HepG2 (cell line): Measurements from ENCODE around the gene ACOX3. TPM values are rescaled to one million over a fixed set of nuclear protein-coding genes. Genes with fewer than 3 reads are reported as not detected.
A peak's percentile ranks its signal among the peaks of the same experiment; 100 is the strongest.

ENCODE experiments used
- CHD2 ChIP-seq: IDR thresholded peaks from 2 replicates; pipeline ENCODE4 v1.6.1; 2011; ENCODE audit warnings: low read depth, low read length, improper control_type of control experiment
- ELF4 ChIP-seq: sonication (generic); formaldehyde crosslinking; IDR thresholded peaks from 2 replicates; pipeline ENCODE4 v1.5.0; 2020; ENCODE audit warnings: missing genetic modification reagents, mild to moderate bottlenecking, moderate library complexity, borderline replicate concordance
- ELK4 ChIP-seq: sonication (generic); formaldehyde crosslinking; IDR thresholded peaks from 2 replicates; pipeline ENCODE4 v1.9.0; 2021; ENCODE audit warnings: missing genetic modification reagents, borderline replicate concordance
- ERF ChIP-seq: IDR thresholded peaks from 2 replicates; pipeline ENCODE4 v1.6.1; 2018; ENCODE audit warnings: missing biosample characterization, missing genetic modification reagents
- HDAC1 ChIP-seq: sonication (generic); formaldehyde crosslinking; IDR thresholded peaks from 2 replicates; pipeline ENCODE4 v1.5.1; 2020; ENCODE audit warnings: mild to moderate bottlenecking, missing genetic modification reagents
- HNF1B ChIP-seq: sonication (generic); formaldehyde crosslinking; IDR thresholded peaks from 2 replicates; pipeline ENCODE4 v1.5.1; 2020; ENCODE audit warnings: mild to moderate bottlenecking, moderate library complexity, missing genetic modification reagents
- ISX ChIP-seq: sonication (generic); formaldehyde crosslinking; conservative IDR thresholded peaks from 2 replicates; pipeline ENCODE4 v1.5.0; 2020; ENCODE audit warnings: missing genetic modification reagents
- JUNB ChIP-seq: sonication (generic); formaldehyde crosslinking; IDR thresholded peaks from 2 replicates; pipeline ENCODE4 v1.8.0; 2022; ENCODE audit warnings: missing genetic modification reagents, mild to moderate bottlenecking, borderline replicate concordance
- NAIF1 ChIP-seq: sonication (generic); formaldehyde crosslinking; IDR thresholded peaks from 2 replicates; pipeline ENCODE4 v1.5.0; 2020; ENCODE audit warnings: mild to moderate bottlenecking, missing genetic modification reagents, borderline replicate concordance
- NKX3-1 ChIP-seq: sonication (generic); formaldehyde crosslinking; IDR thresholded peaks from 2 replicates; pipeline ENCODE4 v1.5.0; 2020; ENCODE audit warnings: missing genetic modification reagents
- REXO4 ChIP-seq: sonication (generic); formaldehyde crosslinking; IDR thresholded peaks from 2 replicates; pipeline ENCODE4 v1.8.0; 2022; ENCODE audit warnings: missing genetic modification reagents, mild to moderate bottlenecking, borderline replicate concordance
- YEATS4 ChIP-seq: sonication (generic); formaldehyde crosslinking; IDR thresholded peaks from 2 replicates; pipeline ENCODE4 v1.4.0; 2020; ENCODE audit warnings: missing genetic modification reagents, borderline replicate concordance
- ZBTB34 ChIP-seq: sonication (generic); formaldehyde crosslinking; IDR thresholded peaks from 2 replicates; pipeline ENCODE4 v1.8.0; 2022; ENCODE audit warnings: mild to moderate bottlenecking, missing genetic modification reagents
- ZNF143 ChIP-seq: sonication (generic); formaldehyde crosslinking; IDR thresholded peaks from 2 replicates; pipeline ENCODE4 v1.4.0; 2020; ENCODE audit warnings: missing genetic modification reagents
- ZNF263 ChIP-seq: sonication (generic); formaldehyde crosslinking; IDR thresholded peaks from 2 replicates; pipeline ENCODE4 v1.4.0; 2020; ENCODE audit warnings: missing genetic modification reagents
- ZNF451 ChIP-seq: sonication (generic); formaldehyde crosslinking; IDR thresholded peaks from 2 replicates; pipeline ENCODE4 v1.5.0; 2020; ENCODE audit warnings: mild to moderate bottlenecking, missing genetic modification reagents
- ZNF512 ChIP-seq: sonication (generic); formaldehyde crosslinking; IDR thresholded peaks from 2 replicates; pipeline ENCODE4 v1.4.0; 2020; ENCODE audit warnings: mild to moderate bottlenecking, missing genetic modification reagents
- ZNF737 ChIP-seq: sonication (generic); formaldehyde crosslinking; IDR thresholded peaks from 2 replicates; pipeline ENCODE4 v1.5.0; 2020; ENCODE audit warnings: missing genetic modification reagents, mild to moderate bottlenecking, borderline replicate concordance
- ZNF772 ChIP-seq: sonication (generic); formaldehyde crosslinking; IDR thresholded peaks from 2 replicates; pipeline ENCODE4 v1.5.0; 2020; ENCODE audit warnings: mild to moderate bottlenecking, missing genetic modification reagents
- ZSCAN20 ChIP-seq: sonication (generic); formaldehyde crosslinking; IDR thresholded peaks from 2 replicates; pipeline ENCODE4 v1.4.0; 2020; ENCODE audit warnings: missing genetic modification reagents, mild to moderate bottlenecking, borderline replicate concordance
- ZSCAN5A ChIP-seq: sonication (generic); formaldehyde crosslinking; IDR thresholded peaks from 2 replicates; pipeline ENCODE4 v1.8.0; 2022; ENCODE audit warnings: mild to moderate bottlenecking, missing genetic modification reagents, borderline replicate concordance
- ZZZ3 ChIP-seq: sonication (generic); formaldehyde crosslinking; IDR thresholded peaks from 2 replicates; pipeline ENCODE4 v1.4.0; 2020; ENCODE audit warnings: missing genetic modification reagents, mild to moderate bottlenecking, borderline replicate concordance
- polyA plus RNA-seq, 8 experiments: library from polyadenylated mRNA; depleted of rRNA in 3 of 8; stranded (reverse) in 7 of 8; unstranded in 1 of 8; fragments of >200 nt; fragmentation: Illumina TruSeq in 4 of 8; extraction: Trizol in 4 of 8; gene quantifications; 2 replicates each; pipeline versions ENCODE4 v1.2.1 to v1.2.3, GENCODE V29; 2011 to 2016; ENCODE audit warnings: low read depth in 4 of 8, missing spikeins in 1 of 8, mixed read lengths in 1 of 8; ENCODE audit not compliant: insufficient read depth in 1 of 8
- total RNA-seq, 5 experiments: library from RNA; depleted of rRNA; stranded (reverse); fragments of >200 nt; fragmentation: Illumina TruSeq; extraction: Trizol; gene quantifications; 2 replicates each; pipeline ENCODE4 v1.2.3, GENCODE V29; 2016; ENCODE audit warnings: low read depth in 1 of 5

Gene ACOX3
- total and polyA plus RNA-seq, 2 of the 13 experiments (the other 11 are each of a cell fraction or from before 2014, with no cell fraction given) = 4.2 to 17.8 TPM

GRCh38 chr4:8440492-8441311, at the start of gene ACOX3, which contains the start of gene TRMT44 (continued):
- TF ChIP-seq ZNF451 (CRISPR knock-in tag) = 0 out of 2 replicates have a peak, but pooled peaks have one; percentile 35
- peak; percentile 91 for TF ChIP-seq YEATS4
- no peak; the same call in 1 of the 2 replicates for TF ChIP-seq NKX3-1 (CRISPR knock-in tag)
- no peak for TF ChIP-seq JUNB (CRISPR knock-in tag)
- TF ChIP-seq ZNF772 (CRISPR knock-in tag) = peak; percentile 53
- peak; percentile 95; the same call in 1 of the 2 replicates for TF ChIP-seq ELK4 (CRISPR knock-in tag)
- TF ChIP-seq ISX = no peak
- no peak for TF ChIP-seq ZBTB34
- TF ChIP-seq ELF4 (CRISPR knock-in tag) = peak; percentile 27; the same call in 1 of the 2 replicates
- peak; percentile 71 for TF ChIP-seq ZNF143 (CRISPR knock-in tag)
- no peak for TF ChIP-seq ZNF263
- no peak for TF ChIP-seq REXO4 (CRISPR knock-in tag)
- TF ChIP-seq ZSCAN20 = 0 out of 2 replicates have a peak, but pooled peaks have one; percentile 22
- TF ChIP-seq HDAC1 (CRISPR knock-in tag) = peak; percentile 96
- no peak for TF ChIP-seq ZSCAN5A (CRISPR knock-in tag)
- no peak for TF ChIP-seq ZNF512 (CRISPR knock-in tag)
- TF ChIP-seq ERF = peak; percentile 63
- TF ChIP-seq CHD2 = no peak
- TF ChIP-seq ZNF737 (CRISPR knock-in tag) = no peak
- TF ChIP-seq ZZZ3 (CRISPR knock-in tag) = peak; percentile 91
- TF ChIP-seq HNF1B (CRISPR knock-in tag) = peak; percentile 34; the same call in 1 of the 2 replicates
- no peak; the same call in 1 of the 2 replicates for TF ChIP-seq NAIF1 (CRISPR knock-in tag)
